Measurements from ENCODE around the gene ARHGAP18.

DNA sequence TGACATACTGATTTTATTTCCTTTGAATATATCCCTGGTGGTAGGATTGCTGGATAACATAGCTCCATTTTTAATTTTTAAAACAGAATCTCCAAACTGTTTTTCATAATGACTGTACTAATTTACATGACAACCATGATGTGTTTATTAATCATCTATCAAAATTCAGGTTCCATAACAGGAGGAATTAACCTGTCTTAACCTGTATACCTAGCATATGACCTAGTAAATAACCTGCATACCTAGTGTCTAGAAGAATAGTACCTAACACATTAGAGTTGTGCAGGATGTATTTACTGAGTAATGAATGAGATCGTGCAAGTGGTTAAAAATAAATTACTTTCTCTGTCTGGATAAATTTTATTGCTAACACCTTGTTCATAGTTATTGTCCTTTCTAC is 45.8 kb upstream of the ARHGAP18 start:
- TF ChIP-seq CTCF (IDR thresholded peaks at IDR 0.05; ENCODE audit: low read depth, low read length, missing input control) (no peak), TAF1 (conservative IDR thresholded peaks at IDR 0.05) (no peak), EGR1 (IDR thresholded peaks at IDR 0.05; ENCODE audit: low read depth in 2 of 2) (no peak), YY1 (IDR thresholded peaks at IDR 0.05) (no peak), GABPA (IDR thresholded peaks at IDR 0.05 in 1 of 2, conservative IDR thresholded peaks at IDR 0.05 in 1 of 2) (no peak), MAX (IDR thresholded peaks at IDR 0.05) (no peak), JUND (IDR thresholded peaks at IDR 0.05) (no peak), RAD21 (IDR thresholded peaks at IDR 0.05) (no peak), RXRA (IDR thresholded peaks at IDR 0.05) (no peak), NR2F2 (IDR thresholded peaks at IDR 0.05) (no peak)
- TF ChIP-seq, protein P1, sequence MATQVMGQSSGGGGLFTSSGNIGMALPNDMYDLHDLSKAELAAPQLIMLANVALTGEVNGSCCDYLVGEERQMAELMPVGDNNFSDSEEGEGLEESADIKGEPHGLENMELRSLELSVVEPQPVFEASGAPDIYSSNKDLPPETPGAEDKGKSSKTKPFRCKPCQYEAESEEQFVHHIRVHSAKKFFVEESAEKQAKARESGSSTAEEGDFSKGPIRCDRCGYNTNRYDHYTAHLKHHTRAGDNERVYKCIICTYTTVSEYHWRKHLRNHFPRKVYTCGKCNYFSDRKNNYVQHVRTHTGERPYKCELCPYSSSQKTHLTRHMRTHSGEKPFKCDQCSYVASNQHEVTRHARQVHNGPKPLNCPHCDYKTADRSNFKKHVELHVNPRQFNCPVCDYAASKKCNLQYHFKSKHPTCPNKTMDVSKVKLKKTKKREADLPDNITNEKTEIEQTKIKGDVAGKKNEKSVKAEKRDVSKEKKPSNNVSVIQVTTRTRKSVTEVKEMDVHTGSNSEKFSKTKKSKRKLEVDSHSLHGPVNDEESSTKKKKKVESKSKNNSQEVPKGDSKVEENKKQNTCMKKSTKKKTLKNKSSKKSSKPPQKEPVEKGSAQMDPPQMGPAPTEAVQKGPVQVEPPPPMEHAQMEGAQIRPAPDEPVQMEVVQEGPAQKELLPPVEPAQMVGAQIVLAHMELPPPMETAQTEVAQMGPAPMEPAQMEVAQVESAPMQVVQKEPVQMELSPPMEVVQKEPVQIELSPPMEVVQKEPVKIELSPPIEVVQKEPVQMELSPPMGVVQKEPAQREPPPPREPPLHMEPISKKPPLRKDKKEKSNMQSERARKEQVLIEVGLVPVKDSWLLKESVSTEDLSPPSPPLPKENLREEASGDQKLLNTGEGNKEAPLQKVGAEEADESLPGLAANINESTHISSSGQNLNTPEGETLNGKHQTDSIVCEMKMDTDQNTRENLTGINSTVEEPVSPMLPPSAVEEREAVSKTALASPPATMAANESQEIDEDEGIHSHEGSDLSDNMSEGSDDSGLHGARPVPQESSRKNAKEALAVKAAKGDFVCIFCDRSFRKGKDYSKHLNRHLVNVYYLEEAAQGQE (IDR thresholded peaks at IDR 0.05), result no peak

All from liver (tissue), 3 donors.